NCI-H1048 (cell line): ENCODE measurements around the gene SNAP25.

Source experiments
- DNase-seq: peaks from one replicate; lab custom pipeline; 2025; lab: John Stamatoyannopoulos, UW

Gene SNAP25

DNA sequence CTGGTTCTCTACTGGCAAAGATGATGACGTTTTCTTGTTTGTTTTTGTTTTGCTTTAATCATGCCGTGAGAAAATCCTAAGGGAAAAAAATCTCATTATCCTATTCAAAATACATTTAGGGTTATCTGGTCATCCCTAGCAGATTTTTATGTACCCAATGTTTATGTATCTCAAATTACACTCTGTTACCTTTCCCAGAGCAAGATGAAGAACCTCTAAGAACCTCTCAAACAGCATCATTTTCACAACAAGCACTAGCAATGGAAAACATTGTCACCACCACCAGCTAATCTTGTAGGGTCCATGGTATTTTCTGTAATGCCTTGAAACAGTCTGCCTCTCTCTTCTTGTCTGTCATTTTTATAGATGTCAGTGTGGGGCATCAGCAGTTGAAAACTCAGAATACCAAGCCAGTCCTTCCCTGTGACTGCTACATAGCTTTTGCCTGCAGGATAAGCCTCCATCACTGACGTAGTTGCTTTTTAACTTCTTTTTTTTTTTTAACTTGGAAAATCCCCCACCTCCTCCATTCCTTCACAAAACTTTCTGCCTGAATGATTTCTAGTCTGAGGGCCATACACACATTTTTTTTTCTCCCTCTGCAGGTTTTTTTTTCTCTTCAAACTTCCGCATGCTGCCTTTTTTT, 2.4 kb upstream of the SNAP25 start:
- DNase-seq, result no peak

- no peak for DNase-seq
Observed at GRCh38 chr20:10217721-10218410, 764 bp upstream of the SNAP25 start.

DNA sequence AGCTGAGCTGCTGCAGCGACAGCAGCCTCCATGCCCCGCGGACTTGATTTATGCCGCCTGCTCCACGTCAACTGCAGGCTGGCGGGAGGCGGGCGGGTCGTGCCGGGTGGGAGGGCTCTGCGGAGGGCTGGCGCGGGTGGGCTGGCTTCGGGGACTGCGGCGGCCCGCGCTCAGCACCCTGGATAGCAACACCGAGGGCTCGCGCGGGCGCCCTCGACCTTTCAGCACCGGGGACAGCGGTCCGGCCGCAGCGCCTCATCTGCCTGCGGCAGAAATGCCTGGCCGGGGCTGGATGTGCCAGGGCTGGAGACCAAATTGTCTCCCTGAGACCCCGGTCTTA, 792 bp downstream of the SNAP25 start:
- peak; percentile 70 for DNase-seq

DNA sequence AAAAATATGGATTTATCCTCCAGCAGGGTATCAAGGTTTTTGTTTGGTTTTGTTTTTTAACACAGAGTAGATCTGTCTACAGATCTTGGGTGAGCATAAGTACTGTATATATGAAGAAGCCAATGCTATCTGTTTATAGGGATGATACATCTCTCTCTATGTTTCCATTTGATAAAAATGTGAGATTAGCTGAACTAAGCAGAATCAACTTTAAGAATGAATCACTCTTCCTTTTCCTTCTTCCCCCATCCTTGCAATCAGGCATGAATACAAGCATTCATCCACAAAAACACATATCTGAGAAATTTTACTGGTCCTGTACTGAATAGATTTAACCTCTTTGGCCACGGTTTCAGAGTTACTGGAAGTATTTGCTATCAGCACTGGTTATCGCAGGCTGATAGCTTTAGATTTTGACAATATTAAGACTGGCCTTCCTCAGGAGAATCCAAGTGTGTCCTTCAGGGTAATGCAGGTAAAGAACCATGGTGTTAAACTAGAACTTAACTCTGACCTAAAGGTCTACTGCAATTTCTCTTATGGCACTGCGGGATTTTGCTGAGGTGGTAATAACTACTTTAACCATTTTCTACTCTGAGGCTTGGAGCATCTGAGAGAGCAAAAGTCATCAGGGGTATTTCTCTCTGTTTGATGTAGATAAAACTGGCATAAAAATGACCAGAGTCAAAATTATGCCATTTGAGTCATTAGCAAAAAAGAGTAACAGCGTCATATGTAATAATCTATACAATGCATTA, 1.5 kb downstream of the SNAP25 start:
- no peak for DNase-seq

DNA sequence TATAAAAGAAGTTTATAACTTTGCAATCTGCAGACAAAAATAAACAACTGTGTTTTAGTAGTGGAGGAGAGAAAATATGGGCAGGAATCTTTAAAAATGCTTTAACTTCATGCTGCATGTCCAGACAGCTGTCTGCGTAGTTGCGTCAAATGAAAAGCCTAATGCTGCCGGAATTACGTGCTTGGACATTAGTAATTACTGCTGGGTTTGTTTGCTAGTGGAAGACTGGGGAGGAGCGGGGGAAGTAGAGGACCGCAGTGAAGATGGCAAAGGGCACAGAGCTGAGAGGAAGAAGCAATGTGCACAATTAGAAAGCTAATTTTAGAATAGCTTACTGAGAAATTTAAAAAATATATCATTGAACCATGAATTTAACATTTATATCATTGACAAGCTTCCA, 2.4 kb downstream of the SNAP25 start:
- no peak for DNase-seq

GRCh38 chr20:10225439-10226060, 6.9 kb downstream of the SNAP25 start:
- DNase-seq, result no peak

GRCh38 chr20:10228330-10228729, 9.7 kb downstream of the SNAP25 start:
- DNase-seq, result no peak

DNA sequence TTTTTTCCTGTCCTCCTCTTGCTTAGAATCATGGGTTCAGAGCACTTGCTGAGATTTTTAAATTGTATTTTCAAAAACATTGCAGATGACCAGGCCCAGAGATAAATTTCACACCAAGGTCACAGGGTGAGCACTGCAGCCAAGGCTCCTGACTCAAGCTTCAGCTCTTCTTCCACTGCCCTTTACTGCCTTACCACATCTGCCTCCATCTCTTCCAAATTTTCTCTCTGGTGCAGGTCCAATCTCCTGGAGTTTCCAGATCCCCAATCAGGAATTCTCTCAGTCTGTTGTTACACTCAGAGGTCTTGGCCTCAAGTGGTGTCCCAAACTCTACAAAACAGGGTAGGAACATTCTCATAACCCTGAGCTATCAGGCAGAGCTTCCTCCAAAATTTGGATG, 12.7 kb downstream of the SNAP25 start:
- no peak for DNase-seq

DNA sequence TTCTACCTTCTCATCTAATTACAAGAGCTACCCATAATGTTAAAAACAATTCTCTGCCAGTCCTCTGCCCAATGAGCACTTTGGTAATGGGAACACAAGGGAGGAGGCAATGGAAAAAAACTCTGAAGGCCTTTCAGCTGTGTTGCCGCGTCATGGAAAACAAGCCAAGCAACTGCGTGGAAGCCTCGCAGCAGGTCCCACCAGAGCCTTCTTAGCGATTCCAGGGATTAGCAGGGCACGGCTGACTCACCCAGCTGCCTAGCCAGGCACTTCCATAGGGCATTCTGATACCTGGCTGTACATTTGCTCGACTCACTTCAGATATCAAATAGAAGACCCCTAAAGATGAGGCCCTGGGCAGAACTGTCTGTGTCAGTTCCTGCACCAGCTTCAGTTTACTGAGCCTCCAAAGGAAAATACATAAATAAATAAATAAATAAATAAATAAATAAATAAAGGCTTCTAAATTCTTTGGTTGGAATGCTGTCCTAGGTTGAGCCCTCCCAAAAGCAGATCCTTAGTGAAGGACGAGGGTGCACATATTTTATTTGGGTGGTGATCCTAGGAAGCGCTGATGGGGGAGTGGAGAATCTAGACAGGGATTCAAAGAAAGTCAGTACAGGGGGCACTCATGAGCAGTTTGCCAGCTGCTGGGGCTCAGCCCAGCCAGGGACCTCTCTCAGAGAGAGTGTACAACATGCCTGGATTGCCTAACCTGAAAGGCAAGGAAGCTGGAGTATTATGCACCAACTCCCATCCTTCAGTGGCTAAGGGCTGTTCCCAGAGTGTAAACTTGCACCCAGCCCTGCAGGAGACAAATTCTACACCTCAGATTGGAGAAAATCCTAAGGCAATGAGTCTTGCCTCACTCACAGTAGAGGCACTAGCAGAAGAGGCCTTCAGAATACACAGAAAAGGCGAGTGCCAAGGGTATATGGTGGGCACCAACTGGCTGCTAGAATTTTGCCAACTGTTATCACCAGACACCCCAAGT, 18.2 kb downstream of the SNAP25 start:
- no peak for DNase-seq

DNA sequence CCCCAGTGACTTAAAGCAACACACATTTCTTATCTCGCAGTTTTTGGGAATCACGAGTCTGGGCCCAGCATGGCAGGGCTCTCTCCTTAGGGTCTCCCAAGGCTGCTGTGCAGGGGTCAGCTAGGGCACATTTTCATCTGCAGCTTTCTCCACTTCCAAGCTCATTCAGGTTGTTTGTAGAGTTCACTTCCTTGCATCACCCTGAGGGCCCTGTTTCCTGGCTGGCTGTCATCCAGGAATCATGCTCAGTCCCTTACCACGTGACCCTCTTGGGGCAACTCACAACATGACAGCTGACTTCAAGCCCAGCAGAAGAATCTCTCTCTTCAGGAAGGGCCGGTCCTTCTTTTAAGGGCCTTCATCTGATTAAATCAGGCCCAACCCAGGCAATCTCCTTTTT, 21.3 kb downstream of the SNAP25 start:
- DNase-seq, result peak; percentile 4

DNA sequence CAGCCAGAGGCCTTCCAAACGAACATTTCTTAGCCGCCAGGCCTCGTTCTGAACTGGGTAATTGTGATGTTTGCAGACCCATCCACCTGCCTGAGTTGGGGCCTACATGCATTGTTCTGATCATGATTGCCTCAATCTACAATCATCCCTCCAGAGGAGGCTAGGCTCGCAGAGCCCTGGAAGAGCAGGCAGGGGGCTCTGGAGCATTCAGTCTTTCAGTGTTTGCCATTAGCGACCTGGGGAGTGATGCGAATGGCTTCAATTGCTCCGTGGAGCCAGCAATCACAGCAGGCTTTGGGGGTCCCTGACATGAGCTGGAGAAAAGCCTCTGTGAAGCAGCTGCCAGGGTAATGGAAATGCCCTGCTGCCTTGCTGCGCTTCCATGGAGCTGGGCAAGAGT, 22.0 kb downstream of the SNAP25 start:
- DNase-seq, result no peak

- no peak for DNase-seq
Observed at GRCh38 chr20:10242166-10242565, 23.5 kb downstream of the SNAP25 start.

DNA sequence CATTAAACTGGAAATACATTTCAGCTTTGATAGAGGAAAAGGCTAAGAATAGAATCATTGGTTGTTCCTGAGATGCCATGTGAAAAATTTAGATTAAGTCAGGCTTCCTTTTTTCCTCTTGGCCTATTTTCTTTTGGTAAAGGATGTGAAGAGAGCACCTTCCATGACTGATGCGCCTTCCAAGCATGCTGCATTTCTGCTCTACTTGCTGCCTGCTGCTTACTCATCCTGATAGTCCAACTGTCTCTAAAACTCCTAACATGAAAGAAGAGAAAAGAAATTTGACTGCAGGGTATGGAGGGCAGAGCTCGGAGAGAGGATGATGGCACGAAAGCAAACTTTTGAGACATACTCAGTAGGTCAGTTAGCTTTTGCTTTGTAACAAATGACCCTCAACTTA, 28.8 kb downstream of the SNAP25 start:
- DNase-seq, result no peak

GRCh38 chr20:10249048-10249770, 30.6 kb downstream of the SNAP25 start:
- DNase-seq, result no peak

DNA sequence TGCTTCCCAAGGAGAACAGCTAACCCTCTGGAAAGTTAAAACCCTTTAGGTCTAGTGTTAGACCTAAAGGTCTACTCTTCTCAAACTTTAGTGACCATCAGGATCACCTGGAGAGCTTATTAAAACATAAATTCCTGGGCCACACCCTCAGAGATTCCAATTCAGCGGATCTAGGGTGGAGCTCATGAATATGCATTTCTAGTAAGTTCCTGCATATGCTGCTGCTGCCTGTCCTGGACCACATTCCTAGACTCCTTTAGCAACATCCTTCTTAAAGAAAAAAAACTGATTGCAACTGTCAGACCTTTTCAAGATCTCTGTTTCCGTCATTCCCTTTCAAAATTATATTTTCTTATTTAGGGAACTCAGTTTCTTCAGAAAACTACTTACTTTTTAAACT, 31.2 kb downstream of the SNAP25 start:
- no peak for DNase-seq

DNA sequence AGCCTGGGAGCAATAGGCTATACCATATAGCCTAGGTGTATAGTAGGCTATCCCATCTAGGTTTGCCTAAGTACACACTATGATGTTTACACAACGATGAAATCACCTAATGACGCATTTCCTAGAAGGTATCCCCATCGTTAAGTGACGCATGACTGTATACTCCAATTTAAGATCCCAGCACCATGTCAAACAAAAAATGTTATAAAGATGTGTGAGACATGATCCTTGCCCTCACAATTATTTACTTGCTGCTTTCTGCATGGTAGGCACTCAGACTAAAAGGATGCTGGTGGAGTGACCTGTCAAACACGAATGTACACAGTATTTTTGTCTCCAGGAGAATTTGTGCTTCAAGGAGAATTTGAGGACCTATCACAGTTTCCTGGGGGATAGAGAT, 32.3 kb downstream of the SNAP25 start:
- DNase-seq, result no peak

DNA sequence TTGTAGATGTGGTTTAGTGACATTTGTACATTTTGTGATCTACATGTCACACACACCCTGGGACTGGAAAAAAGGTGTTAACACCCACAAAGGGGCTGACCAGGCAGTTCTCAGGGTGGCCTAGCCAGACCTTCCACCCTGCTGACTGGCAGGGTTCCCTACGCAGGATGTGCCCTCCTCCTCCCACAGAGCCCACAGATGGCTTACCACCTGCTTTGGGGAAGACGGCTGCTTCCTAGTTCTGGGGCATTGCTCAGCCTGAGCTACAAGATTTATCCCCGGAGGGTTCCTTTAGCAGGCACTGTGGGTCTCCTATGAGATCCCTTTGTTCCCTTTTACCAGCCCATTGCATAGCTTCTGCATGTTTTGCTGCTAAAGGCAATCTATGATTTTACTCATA, 35.1 kb downstream of the SNAP25 start:
- no peak for DNase-seq

DNA sequence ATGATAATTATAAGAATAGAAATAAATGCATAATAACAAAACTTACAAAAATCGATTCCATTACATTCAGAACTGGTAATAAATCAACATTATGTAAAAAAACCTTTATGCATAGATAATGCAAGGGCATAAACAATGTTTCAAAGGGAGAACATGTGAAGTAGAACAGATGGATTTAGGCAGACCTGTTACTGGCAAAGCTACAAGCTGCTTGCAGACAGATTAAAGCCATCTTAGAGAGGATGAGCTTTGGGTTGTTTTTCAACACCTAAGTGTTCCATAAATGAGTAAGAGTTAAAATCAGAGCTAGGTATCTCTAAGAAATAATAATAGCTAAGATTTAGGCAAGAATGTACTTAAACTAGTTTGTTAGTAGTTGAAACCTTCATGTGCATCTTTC, 37.2 kb downstream of the SNAP25 start:
- DNase-seq, result no peak

DNA sequence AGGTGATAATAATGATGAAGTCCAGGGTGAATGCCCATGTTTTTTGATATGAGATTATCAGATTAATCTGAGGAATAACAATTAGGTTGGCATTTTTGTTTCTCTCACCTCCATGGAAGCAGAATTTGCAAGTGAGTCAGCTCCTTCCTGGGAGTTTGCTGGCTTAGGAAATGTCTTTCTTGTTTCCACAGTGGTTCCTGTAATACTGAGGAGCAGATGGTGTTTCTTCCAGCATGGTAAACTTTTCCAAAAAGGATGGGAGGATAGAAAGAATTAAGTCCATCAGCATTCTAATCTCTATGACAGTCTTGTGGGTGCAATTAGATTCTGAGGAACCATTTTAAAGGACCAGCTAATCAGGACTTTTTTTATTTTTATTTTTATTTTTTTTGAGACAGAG, 40.5 kb downstream of the SNAP25 start:
- DNase-seq, result no peak

GRCh38 chr20:10260316-10260715, 41.7 kb downstream of the SNAP25 start:
- DNase-seq, result no peak

GRCh38 chr20:10261702-10262101, 43.1 kb downstream of the SNAP25 start:
- no peak for DNase-seq
